ENCODE data around the gene RAB7A.
"Not testable (repeated sequence)": the region's sequence is repeated elsewhere in the genome, so short reads cannot be mapped to it uniquely, and the experiment has no call there.

Gene RAB7A

DNA sequence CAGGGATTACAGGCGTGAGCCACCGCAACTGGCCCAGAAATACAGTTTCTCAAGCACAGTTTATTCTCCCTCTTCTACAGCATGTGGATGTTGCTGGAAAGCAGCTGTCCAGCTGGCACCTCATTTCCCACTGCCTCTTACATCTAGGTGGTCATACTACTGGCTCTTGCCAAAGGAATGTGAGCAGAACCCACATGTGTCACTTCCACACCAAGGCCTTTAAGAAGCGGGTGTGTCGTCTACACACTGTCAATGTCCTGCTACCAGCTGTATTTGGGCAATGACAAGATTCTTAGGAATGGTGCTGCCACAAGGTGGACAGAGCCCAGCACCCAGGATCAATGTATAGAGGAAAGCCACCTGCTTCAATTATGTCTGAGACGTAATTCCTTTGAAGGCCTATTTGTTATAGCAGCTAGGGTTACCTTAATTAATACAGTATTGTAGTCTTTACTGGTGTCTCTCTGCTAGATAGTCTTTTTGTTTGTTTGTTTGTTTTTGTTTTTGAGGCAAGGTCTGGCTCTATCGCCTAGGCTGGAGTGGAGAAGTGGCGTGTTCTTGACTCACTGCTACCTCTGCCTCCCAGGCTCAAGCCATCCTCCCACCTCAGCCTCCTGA, 15.1 kb upstream of the RAB7A start:
- no peak for DNase-seq (ENCODE audit: low read depth in 2 of 3, low spot score in 1 of 3)

DNA sequence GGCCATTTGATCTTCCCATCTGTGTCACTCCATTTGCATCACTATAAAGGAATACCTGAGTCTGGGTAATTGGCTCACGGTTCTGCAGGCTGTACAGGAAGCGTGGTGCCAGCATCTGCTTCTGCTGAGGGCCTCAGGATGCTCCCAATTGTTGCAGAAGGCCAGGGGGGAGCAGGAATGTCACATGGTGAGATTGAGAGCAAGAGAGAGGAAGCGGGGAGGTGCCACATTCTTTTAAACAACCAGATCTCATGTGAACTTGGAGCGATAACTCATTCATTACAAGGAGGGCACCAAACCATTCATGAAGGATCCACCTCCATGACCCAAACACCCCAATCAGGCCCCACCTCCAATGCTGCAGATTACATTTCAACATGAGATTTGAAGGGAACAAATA, 13.1 kb upstream of the RAB7A start:
- DNase-seq (ENCODE audit: low read depth in 2 of 3, low spot score in 1 of 3) = no peak

DNA sequence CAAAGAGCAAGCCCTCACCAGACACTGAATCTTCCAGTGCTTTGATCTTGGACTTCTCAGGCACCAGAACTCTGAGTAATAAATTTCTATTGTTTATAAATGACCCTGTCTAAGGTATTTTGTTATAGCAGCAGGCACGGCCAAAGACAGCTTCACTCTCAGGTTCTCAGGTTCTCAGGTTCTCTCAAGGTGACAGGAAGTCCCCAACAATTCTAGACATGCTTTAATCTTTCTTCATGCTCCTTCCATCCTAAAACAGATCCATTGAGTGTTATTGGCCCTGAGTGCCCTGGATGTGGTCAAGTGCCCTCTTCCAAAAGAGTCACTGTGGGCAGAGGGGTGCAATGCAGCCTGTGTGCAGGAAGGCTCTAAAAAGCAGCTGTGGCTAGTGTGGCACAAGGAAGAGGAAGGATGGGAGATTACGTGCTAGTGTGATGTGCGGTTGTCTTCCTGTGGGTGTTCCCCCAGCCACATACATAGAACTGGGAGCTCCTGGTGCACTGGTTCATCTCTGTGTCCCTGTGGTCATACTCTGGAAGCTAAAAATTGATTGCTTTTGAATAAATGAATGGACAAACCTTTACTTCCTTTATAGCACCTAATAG, 11.0 kb upstream of the RAB7A start:
- DNase-seq (ENCODE audit: low read depth in 2 of 3, low spot score in 1 of 3) = peak in 1 of 3 donors; percentile 23

DNA sequence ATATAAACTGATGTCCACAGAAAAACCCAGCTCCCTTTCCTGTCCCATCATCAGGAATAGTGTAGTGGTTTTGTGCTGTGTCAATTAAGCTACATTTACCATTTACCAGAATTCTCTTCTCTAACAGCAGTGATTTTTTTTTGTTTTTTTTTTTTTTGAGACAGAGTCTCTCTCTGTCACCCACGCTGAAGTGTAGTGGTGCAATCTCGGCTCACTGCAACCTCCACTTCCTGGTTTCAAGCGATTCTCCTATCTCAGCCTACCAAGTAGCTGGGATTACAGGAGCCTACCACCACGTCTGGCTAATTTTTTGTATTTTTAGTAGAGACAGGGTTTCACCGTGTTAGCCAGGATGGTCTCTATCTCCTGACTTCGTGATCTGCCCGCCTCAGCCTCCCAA, 7.1 kb upstream of the RAB7A start:
- not testable (repeated sequence) for DNase-seq (ENCODE audit: low read depth in 2 of 3, low spot score in 1 of 3)

DNA sequence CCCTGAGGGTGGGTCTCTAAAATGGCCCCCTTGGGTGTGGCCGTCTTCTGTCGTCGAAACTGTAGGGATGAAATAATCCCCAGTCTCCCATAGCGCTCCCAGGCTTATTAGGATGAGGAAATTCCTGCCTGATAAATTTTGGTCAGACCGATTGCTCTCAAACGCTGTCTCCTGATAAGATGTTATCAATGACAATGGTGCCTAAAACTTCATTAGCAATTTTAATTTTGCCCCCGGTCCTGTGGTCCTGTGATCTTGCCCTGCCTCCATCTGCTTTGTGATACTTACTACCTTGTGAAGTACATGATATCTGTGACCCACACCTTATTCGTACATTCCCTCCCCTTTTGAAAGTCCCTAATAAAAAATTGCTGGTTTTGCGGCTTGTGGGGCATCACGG, 5.1 kb upstream of the RAB7A start:
- DNase-seq (ENCODE audit: low read depth in 2 of 3, low spot score in 1 of 3) = no peak

DNA sequence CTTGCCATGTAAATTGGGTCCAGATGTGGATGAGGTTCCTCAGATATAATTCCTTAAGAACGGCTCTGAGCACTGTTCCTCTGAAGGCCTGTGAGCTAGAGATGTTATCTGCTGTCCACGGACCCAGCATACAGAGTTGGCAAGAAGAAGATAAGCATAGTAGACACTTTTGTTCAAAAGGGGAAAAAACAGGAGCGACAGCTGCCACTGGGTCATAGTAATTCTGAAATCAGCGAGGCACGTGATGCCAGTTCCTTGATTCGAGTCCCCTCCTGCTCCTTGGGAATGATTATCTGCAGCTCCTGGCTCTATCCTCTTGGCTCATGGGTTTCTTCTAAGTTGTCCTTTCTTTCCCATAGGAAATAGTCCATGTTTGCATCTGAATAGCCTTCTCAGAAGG, 2.5 kb upstream of the RAB7A start:
- no peak for DNase-seq (ENCODE audit: low read depth in 2 of 3, low spot score in 1 of 3)

DNA sequence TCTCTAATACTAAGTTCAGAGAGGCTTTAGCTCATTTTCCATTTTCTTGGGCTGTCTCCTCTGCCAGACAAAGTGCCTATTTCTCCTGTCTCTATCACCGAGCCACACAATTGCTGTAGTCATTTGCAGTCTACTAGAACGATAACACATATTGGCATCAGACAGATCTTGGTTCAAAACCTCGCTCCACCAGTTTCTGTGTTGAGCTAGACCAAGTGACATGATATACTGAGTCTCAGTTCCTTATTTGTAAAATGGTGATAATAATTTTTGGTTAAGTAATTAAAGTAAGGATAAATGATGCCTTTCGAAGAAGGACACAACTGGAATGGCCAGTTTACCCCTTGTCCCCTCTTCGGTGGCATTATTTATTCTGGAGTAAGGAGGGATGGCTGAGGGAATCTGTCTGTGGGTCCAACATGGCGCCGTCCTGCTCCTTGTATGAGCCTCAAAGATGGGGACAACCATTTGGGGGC, 398 bp upstream of the RAB7A start:
- no peak for DNase-seq (ENCODE audit: low read depth in 2 of 3, low spot score in 1 of 3)

DNA sequence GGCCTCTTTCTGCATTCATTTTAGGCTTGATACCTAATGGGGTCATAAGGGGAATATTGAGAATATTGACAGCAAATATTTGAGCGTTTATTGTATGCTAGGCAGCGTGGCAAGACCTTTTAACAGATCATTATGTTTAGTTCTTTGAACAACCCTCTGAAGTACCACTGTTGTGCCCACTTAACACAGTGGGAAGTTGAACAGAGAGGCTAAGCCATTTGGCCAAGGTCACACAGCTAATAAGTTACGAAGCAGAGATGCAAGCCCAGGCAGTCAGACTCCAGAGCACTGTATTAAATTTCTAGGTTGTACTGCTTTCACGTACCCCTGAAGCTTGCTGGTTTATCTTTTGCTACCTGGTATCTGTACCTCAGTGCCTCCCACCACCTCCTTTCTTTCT, 1.1 kb downstream of the RAB7A start:
- no peak for DNase-seq (ENCODE audit: low read depth in 2 of 3, low spot score in 1 of 3)

DNA sequence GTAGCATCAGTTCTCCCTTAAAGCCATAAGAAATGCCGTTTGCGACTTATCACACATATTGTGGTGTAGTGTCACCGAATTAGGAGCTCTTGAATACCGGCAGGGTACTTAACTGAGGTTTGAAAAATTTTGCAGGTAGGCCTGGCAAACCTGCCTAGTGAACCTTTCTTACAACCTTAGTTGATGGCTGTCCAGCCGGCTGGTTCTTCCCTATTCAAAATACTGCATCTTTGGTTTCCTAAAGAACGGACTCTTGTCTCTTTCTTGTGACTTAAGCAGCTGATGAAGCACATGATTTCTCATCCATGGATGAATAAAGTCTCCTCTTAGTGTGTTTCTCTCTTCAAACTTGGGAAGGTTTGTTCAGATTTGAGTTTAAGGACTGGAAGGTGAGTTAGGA, 1.5 kb downstream of the RAB7A start:
- no peak for DNase-seq (ENCODE audit: low read depth in 2 of 3, low spot score in 1 of 3)

DNA sequence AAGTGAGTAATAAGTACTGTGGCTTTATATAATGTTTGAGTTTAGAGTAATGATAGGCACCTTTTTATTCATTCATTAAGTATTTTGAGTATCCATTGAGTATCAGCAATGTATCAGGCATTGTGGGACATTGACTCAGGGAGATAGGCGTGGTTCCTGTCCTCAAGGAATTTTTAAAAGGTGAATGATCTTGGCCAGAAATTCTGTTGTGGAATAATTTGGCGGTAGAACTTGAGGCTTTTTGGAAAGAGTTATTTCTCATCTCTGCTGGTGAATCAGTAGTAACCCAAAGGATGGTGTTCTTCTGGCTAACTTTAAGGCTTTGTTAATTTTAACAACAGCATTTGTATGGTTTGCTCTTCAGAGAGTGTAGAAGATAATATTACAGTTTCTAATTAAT, 2.0 kb downstream of the RAB7A start:
- DNase-seq (ENCODE audit: low read depth in 2 of 3, low spot score in 1 of 3) = no peak

DNA sequence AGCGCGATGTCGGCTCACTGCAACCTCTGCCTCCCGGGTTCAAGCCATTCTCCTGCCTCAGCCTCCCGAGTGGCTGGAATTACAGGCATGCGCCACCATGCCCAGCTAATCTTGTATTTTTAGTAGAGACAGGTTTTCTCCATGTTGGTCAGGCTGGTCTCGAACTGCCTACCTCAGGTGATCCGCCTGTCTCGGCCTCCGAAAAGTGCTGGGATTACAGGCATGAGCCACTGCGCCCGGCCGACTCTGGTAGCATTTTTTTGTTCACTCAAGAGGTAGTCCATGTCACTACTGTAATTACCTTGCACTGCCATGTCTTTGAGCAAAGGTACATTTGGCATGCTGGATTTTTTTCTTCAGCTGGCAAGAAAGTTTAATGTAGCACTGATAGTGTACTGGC, 2.5 kb downstream of the RAB7A start:
- not testable (repeated sequence) for DNase-seq (ENCODE audit: low read depth in 2 of 3, low spot score in 1 of 3)

DNA sequence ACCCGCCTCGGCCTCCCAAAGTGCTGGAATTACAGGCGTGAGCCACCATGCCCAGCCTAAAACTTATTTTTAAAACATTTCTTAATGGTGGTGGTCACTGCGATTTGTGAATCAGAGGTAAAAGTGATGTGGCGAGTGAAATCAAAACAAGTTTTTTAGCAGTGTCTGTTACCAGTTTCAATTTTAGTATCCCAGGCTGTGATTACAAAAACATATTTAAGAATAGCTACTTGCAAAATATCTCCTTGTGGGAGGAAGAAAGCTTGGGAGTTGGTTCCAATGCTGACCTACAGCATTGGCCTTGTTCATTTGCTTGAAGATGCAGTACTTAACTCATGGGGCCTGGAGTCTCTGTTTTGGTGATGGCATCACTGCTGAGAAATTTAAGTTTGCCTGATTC, 4.5 kb downstream of the RAB7A start:
- no peak for DNase-seq (ENCODE audit: low read depth in 2 of 3, low spot score in 1 of 3)

DNA sequence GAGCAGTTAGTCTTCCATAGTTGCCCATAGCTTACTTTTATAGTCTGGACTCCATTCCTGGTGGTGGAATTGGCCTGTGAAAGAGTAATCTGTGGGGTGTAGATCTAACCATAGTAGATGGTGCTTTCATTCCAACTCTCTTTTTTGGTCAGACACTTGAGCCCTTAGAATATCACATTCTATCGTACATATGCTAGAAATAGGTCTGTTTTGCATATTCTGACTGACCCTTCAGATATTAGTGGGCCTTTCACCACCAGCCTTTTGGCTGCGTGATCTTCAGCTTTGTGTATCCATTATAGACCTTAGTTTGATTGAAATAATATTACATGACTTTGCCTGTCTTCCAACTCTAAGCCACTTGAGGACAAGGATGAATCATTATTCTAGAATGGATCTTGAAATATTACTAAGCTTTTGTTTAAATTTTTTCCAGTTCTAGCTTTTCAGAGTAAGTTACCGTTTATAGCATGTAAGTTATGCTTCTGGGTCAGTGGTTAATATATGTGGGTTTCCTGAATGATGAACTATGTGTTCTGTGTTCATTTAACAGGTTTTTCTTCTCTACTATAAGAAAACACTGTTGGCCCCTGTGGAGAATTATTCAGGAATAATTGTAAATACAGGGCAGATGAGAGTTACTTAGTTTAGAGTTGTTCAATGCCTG, 8.7 kb downstream of the RAB7A start:
- no peak for DNase-seq (ENCODE audit: low read depth in 2 of 3, low spot score in 1 of 3)

DNA sequence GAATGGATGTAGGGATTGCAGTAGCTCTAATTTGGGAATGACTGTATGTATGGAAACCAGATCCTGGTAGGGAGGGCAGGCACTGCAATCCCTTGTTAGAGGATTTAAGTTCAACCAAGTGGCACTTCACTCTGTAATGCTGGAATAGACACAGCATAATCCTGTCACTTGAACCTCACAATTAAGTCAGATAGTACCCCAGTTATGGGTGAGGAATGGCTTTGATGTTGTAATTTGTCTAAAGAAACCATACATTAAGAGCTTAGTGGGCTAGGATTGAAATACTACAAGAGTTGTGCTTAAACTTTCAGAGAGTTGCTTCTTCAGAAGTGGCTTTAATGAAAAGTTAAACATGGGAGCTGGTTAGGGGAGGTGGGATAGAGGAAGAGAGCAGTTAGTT, 9.3 kb downstream of the RAB7A start:
- DNase-seq (ENCODE audit: low read depth in 2 of 3, low spot score in 1 of 3) = no peak

DNA sequence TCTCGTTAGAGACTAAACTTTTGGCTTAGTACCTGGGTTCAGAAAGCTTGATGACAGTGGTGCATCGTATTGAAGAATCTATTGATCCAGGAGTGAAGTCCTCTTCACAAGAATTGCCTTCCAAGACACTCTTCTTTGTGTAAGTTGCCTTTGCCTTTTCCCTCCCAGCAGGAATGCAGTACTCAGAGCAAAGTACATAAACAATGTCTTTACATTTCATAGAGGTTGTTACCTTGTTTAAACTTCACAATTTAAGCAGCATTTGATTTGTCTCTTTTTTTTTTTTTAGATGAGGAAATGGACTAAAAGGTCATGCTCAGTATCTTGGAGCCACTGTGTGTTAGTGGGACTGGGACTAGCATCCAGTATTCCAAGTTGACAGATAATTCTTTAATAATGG, 9.9 kb downstream of the RAB7A start:
- DNase-seq (ENCODE audit: low read depth in 2 of 3, low spot score in 1 of 3) = no peak

DNA sequence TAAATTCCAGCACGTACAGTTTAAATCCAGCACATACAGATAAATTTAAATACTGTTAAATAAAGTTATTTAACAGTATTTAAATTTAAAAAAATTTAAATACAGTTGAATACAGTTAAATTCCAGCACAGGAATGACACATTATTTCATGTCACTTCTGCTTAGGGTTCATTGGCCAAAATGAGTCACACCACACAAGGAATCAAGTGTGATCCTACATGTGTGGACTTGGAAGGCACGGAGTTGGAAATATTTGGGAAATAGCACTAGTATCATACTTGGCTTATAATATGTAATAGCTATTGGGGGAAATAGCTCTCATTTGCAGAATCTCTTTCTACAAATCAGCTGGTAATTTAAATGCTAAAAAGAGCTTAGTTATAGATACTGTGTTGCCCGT, 10.6 kb downstream of the RAB7A start:
- no peak for DNase-seq (ENCODE audit: low read depth in 2 of 3, low spot score in 1 of 3)

DNA sequence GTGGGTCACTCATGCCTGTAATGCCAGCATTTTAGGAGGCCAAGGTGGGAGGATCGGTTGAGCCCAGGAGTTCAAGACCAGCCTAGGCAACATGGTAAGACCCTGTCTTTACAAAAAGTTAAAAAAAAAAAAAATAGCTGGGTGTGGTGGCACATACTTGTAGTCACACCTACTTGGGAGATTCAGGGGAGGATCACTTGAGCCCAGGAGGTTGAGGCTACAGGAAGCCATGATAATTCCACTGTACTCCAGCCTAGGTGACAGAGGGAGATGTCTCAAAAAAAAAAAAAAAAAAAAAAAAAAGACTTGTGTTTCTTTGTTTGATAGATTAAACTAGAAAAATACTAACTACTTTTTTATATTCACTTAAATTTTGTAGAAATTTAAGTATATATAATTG, 14.6 kb downstream of the RAB7A start:
- no peak for DNase-seq (ENCODE audit: low read depth in 2 of 3, low spot score in 1 of 3)

DNA sequence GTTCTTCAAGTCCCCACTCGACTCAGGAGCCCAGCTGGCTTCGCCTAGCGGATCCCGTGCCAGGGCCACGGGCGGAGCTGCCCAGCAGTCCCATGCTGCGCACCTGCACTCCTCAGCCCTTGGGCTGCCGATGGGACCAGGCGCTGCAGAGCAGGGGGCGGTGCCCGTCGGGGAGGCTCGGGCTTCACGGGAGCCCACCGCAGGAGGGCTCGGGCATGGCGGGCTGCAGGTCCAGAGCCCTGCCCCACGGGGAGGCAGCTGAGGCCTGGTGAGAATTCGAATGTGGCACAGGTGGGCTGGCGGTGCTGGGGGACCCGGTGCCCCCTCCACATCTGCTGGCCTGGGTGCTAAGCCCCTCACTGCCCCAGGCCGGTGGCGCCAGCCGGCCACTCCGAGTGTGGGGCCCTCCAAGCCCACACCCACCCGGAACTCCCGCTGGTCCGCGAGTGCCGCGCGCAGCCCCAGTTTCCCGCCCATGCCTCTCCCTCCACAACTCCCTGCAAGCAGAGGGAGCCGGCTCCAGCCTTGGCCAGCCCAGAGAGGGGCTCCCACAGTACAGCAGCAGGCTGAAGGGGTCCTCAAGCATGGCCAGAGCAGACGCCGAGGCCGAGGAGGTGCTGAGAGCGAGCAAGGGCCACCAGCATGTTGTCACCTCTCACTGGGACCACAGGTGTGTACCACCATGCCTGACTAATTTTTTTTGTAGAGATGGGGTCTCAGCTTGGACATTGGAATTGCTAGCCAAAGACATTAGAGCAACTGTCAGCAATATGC, 17.0 kb downstream of the RAB7A start:
- no peak for DNase-seq (ENCODE audit: low read depth in 2 of 3, low spot score in 1 of 3)

DNA sequence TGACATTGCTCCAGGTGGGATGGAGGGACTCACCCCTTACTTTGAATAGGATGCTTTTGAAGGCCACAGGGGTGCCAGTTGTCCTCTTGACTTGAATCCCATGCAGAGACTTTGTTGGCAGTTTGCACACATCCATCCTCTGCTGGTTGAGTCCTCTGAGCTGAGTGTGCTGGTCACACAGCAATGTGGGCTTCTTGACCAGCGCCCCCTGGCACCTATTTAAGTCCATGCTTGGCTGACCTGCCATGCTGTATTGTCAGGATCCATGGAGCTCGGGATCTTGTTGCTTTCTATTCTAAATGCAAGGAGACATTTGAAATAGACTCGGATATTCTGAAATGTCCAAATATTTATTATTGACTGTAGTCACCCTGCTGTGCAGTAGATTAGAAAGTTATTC, 19.8 kb downstream of the RAB7A start:
- DNase-seq (ENCODE audit: low read depth in 2 of 3, low spot score in 1 of 3) = no peak

DNA sequence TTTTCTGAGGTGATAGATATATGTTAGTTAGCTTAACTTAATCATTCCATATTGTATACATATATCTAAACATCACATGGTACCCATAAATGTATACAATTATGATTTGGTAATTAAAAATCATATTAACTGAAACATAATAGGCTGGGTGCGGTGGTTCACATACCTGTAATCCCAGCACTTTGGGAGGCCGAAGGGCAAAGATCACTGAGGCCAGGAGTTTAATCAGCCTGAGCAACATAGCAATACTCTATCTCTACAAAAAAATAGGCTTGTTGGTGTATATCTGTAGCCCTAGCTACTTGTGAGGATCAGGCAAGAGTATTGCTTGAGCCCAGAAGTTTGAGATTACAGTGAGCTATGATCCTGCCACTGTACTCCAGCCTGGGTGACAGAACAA, 20.9 kb downstream of the RAB7A start:
- no peak for DNase-seq (ENCODE audit: low read depth in 2 of 3, low spot score in 1 of 3)

DNA sequence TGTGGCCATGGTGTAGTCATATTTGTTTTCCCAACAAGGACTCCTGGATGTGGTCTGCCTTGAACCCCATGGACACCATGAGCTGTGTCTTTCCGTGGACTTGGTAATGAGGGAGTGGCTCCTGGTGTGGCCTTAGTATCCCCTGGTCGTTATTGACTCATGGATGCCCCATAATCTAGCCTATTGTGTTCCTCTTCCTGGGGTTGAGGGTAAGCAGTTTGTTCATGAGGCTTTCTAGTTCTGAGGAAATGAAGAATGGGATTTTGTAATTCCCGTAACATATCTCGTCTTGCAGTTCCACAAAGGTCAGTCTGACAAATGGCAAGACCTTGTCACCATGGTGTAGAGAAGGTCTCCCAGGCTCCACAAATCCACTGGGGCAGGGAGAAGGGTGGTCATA, 22.6 kb downstream of the RAB7A start:
- DNase-seq (ENCODE audit: low read depth in 2 of 3, low spot score in 1 of 3) = no peak

DNA sequence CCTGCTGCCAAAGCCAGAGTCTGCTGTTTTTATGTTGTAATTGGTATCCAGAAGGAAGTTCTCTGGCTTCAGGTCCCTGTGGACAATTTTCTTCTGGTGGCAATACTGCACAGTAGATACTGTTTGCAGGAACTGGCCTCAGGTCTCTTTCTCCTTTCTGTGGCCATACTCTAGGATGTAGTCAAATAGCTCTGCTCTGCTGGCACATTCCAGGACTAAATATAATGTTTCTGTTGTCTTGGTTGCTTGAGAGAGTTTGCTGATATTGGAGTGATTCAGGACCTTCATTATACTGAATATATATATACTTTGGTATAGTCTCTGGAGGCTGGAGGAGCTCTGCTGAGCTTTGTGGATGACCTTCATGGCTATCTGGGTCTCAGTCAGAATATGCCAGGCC, 23.1 kb downstream of the RAB7A start:
- DNase-seq (ENCODE audit: low read depth in 2 of 3, low spot score in 1 of 3) = no peak

Data from stimulated activated CD4-positive, alpha-beta T cell treated with anti-CD3 and anti-CD28 coated beads, Interleukin-12 subunit alpha, Interleukin-12 subunit beta, amount 100 ng/mL, for 48 hours (primary cell).